DMS53 (cell line): ENCODE results near the gene TMA16.
"Not testable (repeated sequence)": the region's sequence is repeated elsewhere in the genome, so short reads cannot be mapped to it uniquely, and the experiment has no call there.

Experiments used
- DNase-seq: peaks from one replicate; lab custom pipeline; 2025; lab: John Stamatoyannopoulos, UW

Gene TMA16

GRCh38 chr4:163494360-163495241 lies at the start of gene TMA16:
Gene TMA16 (plus strand): TSS chr4:163494690. CDS start chr4:163494802, 112 bp downstream.
- peak; percentile 97 for DNase-seq

- DNase-seq = not testable (repeated sequence)
Measured at GRCh38 chr4:163447023-163447422, 47.5 kb upstream of the TMA16 start.

GRCh38 chr4:163447481-163447880 lies 47.0 kb upstream of the TMA16 start:
- no peak for DNase-seq

- DNase-seq = peak; percentile 1
Measured at GRCh38 chr4:163448540-163449203, 45.8 kb upstream of the TMA16 start.

GRCh38 chr4:163462556-163462955 lies 31.9 kb upstream of the TMA16 start:
- no peak for DNase-seq

- no peak for DNase-seq
Measured at GRCh38 chr4:163467082-163467770, 27.3 kb upstream of the TMA16 start.

GRCh38 chr4:163470391-163470790 lies 24.1 kb upstream of the TMA16 start:
- DNase-seq = no peak

GRCh38 chr4:163473130-163473529 lies 21.4 kb upstream of the TMA16 start:
- DNase-seq = no peak

- no peak for DNase-seq
Measured at GRCh38 chr4:163473576-163473975, 20.9 kb upstream of the TMA16 start, which contains the start of gene TKTL2. Gene TKTL2 (minus strand): TSS chr4:163473754. CDS start chr4:163473734, 20 bp downstream.

GRCh38 chr4:163474027-163474426 lies 20.5 kb upstream of the TMA16 start:
- no peak for DNase-seq

GRCh38 chr4:163476761-163477438 lies 17.6 kb upstream of the TMA16 start:
- DNase-seq = no peak

- DNase-seq = no peak
Measured at GRCh38 chr4:163482190-163482589, 12.3 kb upstream of the TMA16 start.

GRCh38 chr4:163484906-163485305 lies 9.6 kb upstream of the TMA16 start:
- peak; percentile 47 for DNase-seq

GRCh38 chr4:163485589-163485988 lies 8.9 kb upstream of the TMA16 start:
- no peak for DNase-seq

GRCh38 chr4:163486321-163486720 lies 8.2 kb upstream of the TMA16 start:
- no peak for DNase-seq

- no peak for DNase-seq
Measured at GRCh38 chr4:163489929-163490328, 4.6 kb upstream of the TMA16 start.

GRCh38 chr4:163492951-163493504 lies 1.5 kb upstream of the TMA16 start:
- peak; percentile 17 for DNase-seq

- peak; percentile 28 for DNase-seq
Measured at GRCh38 chr4:163493643-163494359, 689 bp upstream of the TMA16 start.

GRCh38 chr4:163495900-163496299 lies 1.4 kb downstream of the TMA16 start:
- no peak for DNase-seq

- no peak for DNase-seq
Measured at GRCh38 chr4:163500586-163500985, 6.1 kb downstream of the TMA16 start.

- DNase-seq = no peak
Measured at GRCh38 chr4:163505374-163505773, 10.9 kb downstream of the TMA16 start.
